HepG2 (cell line): ENCODE data around the gene KIAA1191. TPM values are rescaled to one million over a fixed set of nuclear protein-coding genes. Genes with fewer than 3 reads are reported as not detected.

Experiments used
- AKNA ChIP-seq: sonication (generic); formaldehyde crosslinking; IDR thresholded peaks from 2 replicates; pipeline ENCODE4 v1.4.0; 2020; ENCODE audit warnings: missing genetic modification reagents, borderline replicate concordance
- BCL6 ChIP-seq: IDR thresholded peaks from 2 replicates; pipeline ENCODE4 v1.6.1; 2016; ENCODE audit warnings: missing genetic modification reagents, missing compliant biosample characterization
- GLI4 ChIP-seq: sonication (generic); formaldehyde crosslinking; IDR thresholded peaks from 2 replicates; pipeline ENCODE4 v1.5.1; 2020; ENCODE audit warnings: missing genetic modification reagents, mild to moderate bottlenecking, moderate library complexity, borderline replicate concordance
- ONECUT2 ChIP-seq: sonication (generic); formaldehyde crosslinking; IDR thresholded peaks from 2 replicates; pipeline ENCODE4 v1.4.0; 2020; ENCODE audit warnings: missing genetic modification reagents
- POGK ChIP-seq: sonication (generic); formaldehyde crosslinking; conservative IDR thresholded peaks from 2 replicates; pipeline ENCODE4 v1.8.0; 2022; ENCODE audit warnings: mild to moderate bottlenecking, moderate library complexity, missing genetic modification reagents
- SOX6 ChIP-seq, 2 experiments: fragments of 450-650 bp in 1 of 2; sonication (generic) in 1 of 2; formaldehyde crosslinking in 1 of 2; IDR thresholded peaks; 2 replicates each; pipeline versions ENCODE4 v1.4.0 to v1.6.1; 2017 to 2020; ENCODE audit warnings: antibody characterized with exemption in 1 of 2, mild to moderate bottlenecking in 1 of 2, missing genetic modification reagents in 1 of 2
- SP1 ChIP-seq, 2 experiments: fragments of 450-650 bp in 1 of 2; sonication (generic) in 1 of 2; formaldehyde crosslinking in 1 of 2; IDR thresholded peaks; 2 replicates each; pipeline versions ENCODE4 v1.4.0 to v1.6.1; 2016 to 2020; ENCODE audit warnings: missing genetic modification reagents in 1 of 2
- SRF ChIP-seq: IDR thresholded peaks from 2 replicates; pipeline ENCODE4 v1.6.1; 2011; ENCODE audit warnings: mild to moderate bottlenecking, low read depth, low read length, moderate library complexity
- THAP11 ChIP-seq: IDR thresholded peaks from 2 replicates; pipeline ENCODE4 v1.6.1; 2016; ENCODE audit warnings: missing biosample characterization, missing genetic modification reagents
- YEATS2 ChIP-seq: sonication (generic); formaldehyde crosslinking; IDR thresholded peaks from 2 replicates; pipeline ENCODE4 v1.4.0; 2020; ENCODE audit warnings: missing genetic modification reagents, borderline replicate concordance
- ZFP37 ChIP-seq: sonication (generic); formaldehyde crosslinking; IDR thresholded peaks from 2 replicates; pipeline ENCODE4 v1.4.0; 2020; ENCODE audit warnings: missing genetic modification reagents, borderline replicate concordance
- ZNF143 ChIP-seq: sonication (generic); formaldehyde crosslinking; IDR thresholded peaks from 2 replicates; pipeline ENCODE4 v1.4.0; 2020; ENCODE audit warnings: missing genetic modification reagents
- polyA plus RNA-seq, 8 experiments: library from polyadenylated mRNA; depleted of rRNA in 3 of 8; stranded (reverse) in 7 of 8; unstranded in 1 of 8; fragments of >200 nt; fragmentation: Illumina TruSeq in 4 of 8; extraction: Trizol in 4 of 8; gene quantifications; 2 replicates each; pipeline versions ENCODE4 v1.2.1 to v1.2.3, GENCODE V29; 2011 to 2016; ENCODE audit warnings: low read depth in 4 of 8, missing spikeins in 1 of 8, mixed read lengths in 1 of 8; ENCODE audit not compliant: insufficient read depth in 1 of 8
- total RNA-seq, 5 experiments: library from RNA; depleted of rRNA; stranded (reverse); fragments of >200 nt; fragmentation: Illumina TruSeq; extraction: Trizol; gene quantifications; 2 replicates each; pipeline ENCODE4 v1.2.3, GENCODE V29; 2016; ENCODE audit warnings: low read depth in 1 of 5
- TF ChIP-seq, protein P1 (sequence below), 2 experiments: IDR thresholded peaks; 2 replicates each; pipeline ENCODE4 v1.6.1; 2011 to 2012; ENCODE audit warnings: low read length in 2 of 2, borderline replicate concordance in 1 of 2, low read depth in 1 of 2, mild to moderate bottlenecking in 1 of 2, moderate library complexity in 1 of 2
- TF ChIP-seq, protein P2 (sequence below): sonication (generic); formaldehyde crosslinking; IDR thresholded peaks from 2 replicates; pipeline ENCODE4 v1.8.0; 2022; ENCODE audit warnings: missing genetic modification reagents, mild to moderate bottlenecking, moderate library complexity, borderline replicate concordance

Gene KIAA1191
- total and polyA plus RNA-seq, 2 of the 13 experiments (the other 11 are each of a cell fraction or from before 2014, with no cell fraction given) = 63.6 to 103 TPM

DNA sequence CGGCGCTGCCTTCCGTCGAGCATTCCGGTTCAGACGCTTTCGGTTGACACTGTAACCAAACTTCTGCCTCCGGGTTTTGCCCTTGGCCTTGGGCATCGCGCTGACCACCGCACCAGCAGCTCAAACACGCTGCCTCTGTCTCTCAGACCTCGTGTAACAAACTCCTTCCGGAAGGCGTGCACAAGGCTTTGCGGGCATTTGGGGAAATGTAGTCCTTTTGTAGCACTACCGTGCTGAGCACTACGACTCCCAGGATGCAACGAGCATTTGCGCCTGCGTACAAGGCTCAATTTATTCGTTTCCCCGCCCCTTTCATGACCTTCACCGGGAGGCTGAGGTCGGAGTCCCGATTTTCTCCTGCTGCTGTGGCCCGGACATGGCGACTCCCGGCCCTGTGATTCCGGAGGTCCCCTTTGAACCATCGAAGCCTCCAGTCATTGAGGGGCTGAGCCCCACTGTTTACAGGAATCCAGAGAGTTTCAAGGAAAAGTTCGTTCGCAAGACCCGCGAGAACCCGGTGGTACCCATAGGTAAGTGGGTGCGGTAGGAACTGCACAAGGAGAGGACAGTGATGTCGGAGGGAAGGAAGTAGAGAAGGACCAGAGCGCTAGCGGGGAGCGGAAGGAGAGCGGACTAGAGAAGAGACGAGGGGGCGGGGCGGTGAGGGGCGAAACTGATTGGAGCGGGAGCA lies 27.0 kb upstream of the KIAA1191 start, which contains the start of the genes HIGD2A and NOP16 (continued):
- peak; percentile 92 for TF ChIP-seq ZNF143 (CRISPR knock-in tag)
- TF ChIP-seq AKNA (CRISPR knock-in tag) = no peak
- peak; percentile 74; the same call in 1 of the 2 replicates for TF ChIP-seq GLI4 (CRISPR knock-in tag)
- TF ChIP-seq, protein P1, sequence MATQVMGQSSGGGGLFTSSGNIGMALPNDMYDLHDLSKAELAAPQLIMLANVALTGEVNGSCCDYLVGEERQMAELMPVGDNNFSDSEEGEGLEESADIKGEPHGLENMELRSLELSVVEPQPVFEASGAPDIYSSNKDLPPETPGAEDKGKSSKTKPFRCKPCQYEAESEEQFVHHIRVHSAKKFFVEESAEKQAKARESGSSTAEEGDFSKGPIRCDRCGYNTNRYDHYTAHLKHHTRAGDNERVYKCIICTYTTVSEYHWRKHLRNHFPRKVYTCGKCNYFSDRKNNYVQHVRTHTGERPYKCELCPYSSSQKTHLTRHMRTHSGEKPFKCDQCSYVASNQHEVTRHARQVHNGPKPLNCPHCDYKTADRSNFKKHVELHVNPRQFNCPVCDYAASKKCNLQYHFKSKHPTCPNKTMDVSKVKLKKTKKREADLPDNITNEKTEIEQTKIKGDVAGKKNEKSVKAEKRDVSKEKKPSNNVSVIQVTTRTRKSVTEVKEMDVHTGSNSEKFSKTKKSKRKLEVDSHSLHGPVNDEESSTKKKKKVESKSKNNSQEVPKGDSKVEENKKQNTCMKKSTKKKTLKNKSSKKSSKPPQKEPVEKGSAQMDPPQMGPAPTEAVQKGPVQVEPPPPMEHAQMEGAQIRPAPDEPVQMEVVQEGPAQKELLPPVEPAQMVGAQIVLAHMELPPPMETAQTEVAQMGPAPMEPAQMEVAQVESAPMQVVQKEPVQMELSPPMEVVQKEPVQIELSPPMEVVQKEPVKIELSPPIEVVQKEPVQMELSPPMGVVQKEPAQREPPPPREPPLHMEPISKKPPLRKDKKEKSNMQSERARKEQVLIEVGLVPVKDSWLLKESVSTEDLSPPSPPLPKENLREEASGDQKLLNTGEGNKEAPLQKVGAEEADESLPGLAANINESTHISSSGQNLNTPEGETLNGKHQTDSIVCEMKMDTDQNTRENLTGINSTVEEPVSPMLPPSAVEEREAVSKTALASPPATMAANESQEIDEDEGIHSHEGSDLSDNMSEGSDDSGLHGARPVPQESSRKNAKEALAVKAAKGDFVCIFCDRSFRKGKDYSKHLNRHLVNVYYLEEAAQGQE (IDR thresholded peaks at IDR 0.05; ENCODE audit: borderline replicate concordance in 1 of 2, low read depth in 1 of 2, low read length in 2 of 2) = peak in 1 of 2 experiments; percentile 50; a peak in 1 of 4 replicates
- TF ChIP-seq POGK (CRISPR knock-in tag) = peak; percentile 61; the same call in 1 of the 2 replicates
- TF ChIP-seq SOX6 (IDR thresholded peaks at IDR 0.05) = no peak
- TF ChIP-seq SOX6 (CRISPR knock-in tag; IDR thresholded peaks at IDR 0.05) = no peak; the same call in 1 of the 2 replicates
- TF ChIP-seq ZFP37 (CRISPR knock-in tag) = no peak
- peak; percentile 43; the same call in 1 of the 2 replicates for TF ChIP-seq SP1 (IDR thresholded peaks at IDR 0.05)
- peak; percentile 88 for TF ChIP-seq SP1 (CRISPR knock-in tag; IDR thresholded peaks at IDR 0.05)
- TF ChIP-seq YEATS2 (CRISPR knock-in tag) = peak; percentile 84
- TF ChIP-seq, protein P2, sequence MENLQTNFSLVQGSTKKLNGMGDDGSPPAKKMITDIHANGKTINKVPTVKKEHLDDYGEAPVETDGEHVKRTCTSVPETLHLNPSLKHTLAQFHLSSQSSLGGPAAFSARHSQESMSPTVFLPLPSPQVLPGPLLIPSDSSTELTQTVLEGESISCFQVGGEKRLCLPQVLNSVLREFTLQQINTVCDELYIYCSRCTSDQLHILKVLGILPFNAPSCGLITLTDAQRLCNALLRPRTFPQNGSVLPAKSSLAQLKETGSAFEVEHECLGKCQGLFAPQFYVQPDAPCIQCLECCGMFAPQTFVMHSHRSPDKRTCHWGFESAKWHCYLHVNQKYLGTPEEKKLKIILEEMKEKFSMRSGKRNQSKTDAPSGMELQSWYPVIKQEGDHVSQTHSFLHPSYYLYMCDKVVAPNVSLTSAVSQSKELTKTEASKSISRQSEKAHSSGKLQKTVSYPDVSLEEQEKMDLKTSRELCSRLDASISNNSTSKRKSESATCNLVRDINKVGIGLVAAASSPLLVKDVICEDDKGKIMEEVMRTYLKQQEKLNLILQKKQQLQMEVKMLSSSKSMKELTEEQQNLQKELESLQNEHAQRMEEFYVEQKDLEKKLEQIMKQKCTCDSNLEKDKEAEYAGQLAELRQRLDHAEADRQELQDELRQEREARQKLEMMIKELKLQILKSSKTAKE (CRISPR knock-in tag) = peak; percentile 60; the same call in 1 of the 2 replicates
- no peak for TF ChIP-seq ONECUT2
- TF ChIP-seq BCL6 (CRISPR knock-in tag) = peak; percentile 37; the same call in 1 of the 2 replicates
- TF ChIP-seq SRF = peak; percentile 40; the same call in 1 of the 2 replicates
- peak; percentile 96 for TF ChIP-seq THAP11 (CRISPR knock-in tag)
